ENCODE measurements around the gene CNTNAP2.

DNA sequence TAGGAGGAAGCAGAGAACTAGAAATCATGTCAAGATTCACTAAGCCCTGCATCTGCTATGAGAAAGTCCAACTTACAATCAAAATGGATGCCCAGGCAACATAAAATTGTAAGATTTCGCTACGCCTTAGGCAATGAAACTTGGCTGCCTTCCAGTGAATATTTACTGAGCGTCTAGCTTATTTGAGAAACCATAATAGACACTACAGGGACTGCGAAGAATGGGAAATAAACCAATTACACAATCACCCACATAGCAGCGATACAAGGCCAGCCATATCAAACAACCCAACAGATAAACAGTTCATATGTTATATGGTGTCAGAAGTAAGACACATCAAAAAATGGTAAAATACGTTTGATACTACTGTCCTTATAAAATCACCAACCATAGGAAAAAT, 1928.9 kb downstream of the CNTNAP2 start:
- no peak for TF ChIP-seq POLR2A (IDR thresholded peaks at IDR 0.05)
- TF ChIP-seq, protein P1, sequence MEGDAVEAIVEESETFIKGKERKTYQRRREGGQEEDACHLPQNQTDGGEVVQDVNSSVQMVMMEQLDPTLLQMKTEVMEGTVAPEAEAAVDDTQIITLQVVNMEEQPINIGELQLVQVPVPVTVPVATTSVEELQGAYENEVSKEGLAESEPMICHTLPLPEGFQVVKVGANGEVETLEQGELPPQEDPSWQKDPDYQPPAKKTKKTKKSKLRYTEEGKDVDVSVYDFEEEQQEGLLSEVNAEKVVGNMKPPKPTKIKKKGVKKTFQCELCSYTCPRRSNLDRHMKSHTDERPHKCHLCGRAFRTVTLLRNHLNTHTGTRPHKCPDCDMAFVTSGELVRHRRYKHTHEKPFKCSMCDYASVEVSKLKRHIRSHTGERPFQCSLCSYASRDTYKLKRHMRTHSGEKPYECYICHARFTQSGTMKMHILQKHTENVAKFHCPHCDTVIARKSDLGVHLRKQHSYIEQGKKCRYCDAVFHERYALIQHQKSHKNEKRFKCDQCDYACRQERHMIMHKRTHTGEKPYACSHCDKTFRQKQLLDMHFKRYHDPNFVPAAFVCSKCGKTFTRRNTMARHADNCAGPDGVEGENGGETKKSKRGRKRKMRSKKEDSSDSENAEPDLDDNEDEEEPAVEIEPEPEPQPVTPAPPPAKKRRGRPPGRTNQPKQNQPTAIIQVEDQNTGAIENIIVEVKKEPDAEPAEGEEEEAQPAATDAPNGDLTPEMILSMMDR (IDR thresholded peaks at IDR 0.05) = no peak
